NB4 (cell line): ENCODE measurements around the gene MYO10.

Experiments
- MYC ChIP-seq: IDR thresholded peaks from 2 replicates; pipeline ENCODE4 v1.6.1; 2011; ENCODE audit warnings: low read depth, low read length
- POLR2A ChIP-seq: IDR thresholded peaks from 2 replicates; pipeline ENCODE4 v1.6.1; 2011; ENCODE audit warnings: mild to moderate bottlenecking; ENCODE audit not compliant: insufficient read length; ENCODE audit errors: extremely low read depth
- TF ChIP-seq, protein P1 (sequence below): IDR thresholded peaks from one replicate; pipeline ENCODE4 v1.5.1; 2012; ENCODE audit warnings: low read depth, low read length
- TF ChIP-seq, protein P2 (sequence below): IDR thresholded peaks from 2 replicates; pipeline ENCODE4 v1.6.1; 2011; ENCODE audit warnings: low read depth, low read length

DNA sequence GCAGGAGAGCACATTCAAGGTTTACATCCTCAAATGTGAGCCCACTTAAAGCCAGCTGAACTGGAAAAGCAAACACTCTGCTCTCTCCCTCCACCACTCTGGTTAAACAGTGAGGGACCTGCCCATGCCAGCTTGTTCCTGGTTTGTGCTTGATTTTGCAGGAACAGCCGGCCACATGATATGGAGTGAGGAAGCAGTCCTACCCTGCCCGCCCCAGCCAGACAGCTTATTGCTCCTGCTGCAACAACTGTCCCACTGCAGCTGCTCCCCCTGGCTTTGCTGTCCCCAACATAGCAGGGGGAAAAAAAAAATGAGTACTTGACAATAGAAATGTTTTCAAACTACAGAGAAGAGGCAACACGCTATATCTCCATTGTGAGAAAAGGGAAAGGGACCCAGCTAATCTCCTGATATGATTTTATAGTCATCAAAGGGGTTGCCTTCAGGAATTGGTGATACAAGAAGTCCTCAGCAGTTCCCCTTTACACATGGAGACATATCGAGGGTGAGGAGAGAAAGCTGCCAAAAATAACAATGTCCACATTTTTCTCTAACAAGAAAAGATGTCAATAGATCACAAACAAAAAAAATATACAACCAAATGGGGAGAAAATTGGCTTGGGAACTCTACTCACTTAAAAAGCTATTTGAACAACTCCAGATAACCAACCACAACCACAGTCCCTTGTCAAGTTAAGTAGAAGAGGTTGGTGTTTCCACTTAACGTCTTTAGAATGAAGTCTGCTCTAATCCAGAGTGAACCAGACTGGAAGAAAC is 4.6 kb downstream of the MYO10 start:
- TF ChIP-seq POLR2A (no peak), MYC (no peak)
- TF ChIP-seq, protein P1, sequence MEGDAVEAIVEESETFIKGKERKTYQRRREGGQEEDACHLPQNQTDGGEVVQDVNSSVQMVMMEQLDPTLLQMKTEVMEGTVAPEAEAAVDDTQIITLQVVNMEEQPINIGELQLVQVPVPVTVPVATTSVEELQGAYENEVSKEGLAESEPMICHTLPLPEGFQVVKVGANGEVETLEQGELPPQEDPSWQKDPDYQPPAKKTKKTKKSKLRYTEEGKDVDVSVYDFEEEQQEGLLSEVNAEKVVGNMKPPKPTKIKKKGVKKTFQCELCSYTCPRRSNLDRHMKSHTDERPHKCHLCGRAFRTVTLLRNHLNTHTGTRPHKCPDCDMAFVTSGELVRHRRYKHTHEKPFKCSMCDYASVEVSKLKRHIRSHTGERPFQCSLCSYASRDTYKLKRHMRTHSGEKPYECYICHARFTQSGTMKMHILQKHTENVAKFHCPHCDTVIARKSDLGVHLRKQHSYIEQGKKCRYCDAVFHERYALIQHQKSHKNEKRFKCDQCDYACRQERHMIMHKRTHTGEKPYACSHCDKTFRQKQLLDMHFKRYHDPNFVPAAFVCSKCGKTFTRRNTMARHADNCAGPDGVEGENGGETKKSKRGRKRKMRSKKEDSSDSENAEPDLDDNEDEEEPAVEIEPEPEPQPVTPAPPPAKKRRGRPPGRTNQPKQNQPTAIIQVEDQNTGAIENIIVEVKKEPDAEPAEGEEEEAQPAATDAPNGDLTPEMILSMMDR = no peak
- TF ChIP-seq, protein P2, sequence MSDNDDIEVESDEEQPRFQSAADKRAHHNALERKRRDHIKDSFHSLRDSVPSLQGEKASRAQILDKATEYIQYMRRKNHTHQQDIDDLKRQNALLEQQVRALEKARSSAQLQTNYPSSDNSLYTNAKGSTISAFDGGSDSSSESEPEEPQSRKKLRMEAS = no peak
